GM21576 (cell line): Measurements from ENCODE around the gene MAPRE3.
"Not testable (repeated sequence)": the region's sequence is repeated elsewhere in the genome, so short reads cannot be mapped to it uniquely, and the experiment has no call there.

Experiments
- ATAC-seq: cut with Tn5 transposase; IDR thresholded peaks from one replicate; pipeline ENCODE4 v1.9.1; 2021; ENCODE audit warnings: mild to moderate bottlenecking, moderate library complexity; ENCODE audit not compliant: unreplicated experiment

Gene MAPRE3

GRCh38 chr2:27067385-27067784 lies 96.9 kb downstream of the MAPRE3 start:
- no peak for ATAC-seq

GRCh38 chr2:27069436-27069835 lies 99.0 kb downstream of the MAPRE3 start:
- no peak for ATAC-seq

- no peak for ATAC-seq
Measured at GRCh38 chr2:27069961-27070618, 99.7 kb downstream of the MAPRE3 start.

GRCh38 chr2:27070653-27071276 lies 100.3 kb downstream of the MAPRE3 start:
- ATAC-seq: no peak

GRCh38 chr2:27071277-27071989 lies 101.0 kb downstream of the MAPRE3 start, which contains the start of gene OST4:
OST4 (minus strand) TSS chr2:27071654.
- ATAC-seq: peak; percentile 81

GRCh38 chr2:27071990-27072830 lies 101.8 kb downstream of the MAPRE3 start:
- ATAC-seq: peak; percentile 5

GRCh38 chr2:27072920-27073319 lies 102.5 kb downstream of the MAPRE3 start:
- ATAC-seq: no peak

GRCh38 chr2:27073782-27074181 lies 103.3 kb downstream of the MAPRE3 start:
- no peak for ATAC-seq

- no peak for ATAC-seq
Measured at GRCh38 chr2:27074738-27075565, 104.5 kb downstream of the MAPRE3 start.

- ATAC-seq: not testable (repeated sequence)
Measured at GRCh38 chr2:27075566-27075871, 105.1 kb downstream of the MAPRE3 start.

GRCh38 chr2:27076323-27076722 lies 105.9 kb downstream of the MAPRE3 start:
- no peak for ATAC-seq
